K562 (cell line): ENCODE measurements around the gene IFT122. TPM values are rescaled to one million over a fixed set of nuclear protein-coding genes. Genes with fewer than 3 reads are reported as not detected.

Experiments used
- ATAC-seq: fragments of 200-7000 bp; cut with Tn5 transposase; 3 replicates; pipeline ENCODE4 v1.9.1; 2020; ENCODE audit warnings: moderate library complexity
- BruUV-seq: library from RNA; stranded (reverse); fragments of 400-500 nt; replicated peaks from 2 replicates; lab custom pipeline; 2021; lab: Mats Ljungman, UMichigan
- CTCF ChIA-PET: fragments of 300-600 bp; formaldehyde crosslinking; extraction: SDS; loops from one replicate; lab custom pipeline; 2021; ENCODE audit warnings: low intra/inter-chr PET ratio; lab: Yijun Ruan, JAX
- POLR2A ChIA-PET: fragments of 300-600, 350-650 bp; sonication (Branson Sonifier 250); formaldehyde crosslinking; extraction: SDS; loops from one replicate; lab custom pipeline; 2021; ENCODE audit warnings: antibody characterized with exemption, inconsistent platforms; lab: Yijun Ruan, JAX
- DNase-seq, 4 experiments: peaks; one replicate each; pipeline versions ENCODE4 v3.0.0 to v3.0.0-alpha.2; 2011 to 2018; ENCODE audit warnings: low spot score in 3 of 4, mixed read lengths in 3 of 4; ENCODE audit errors: extremely low read depth in 1 of 4
- FAIRE-seq: peaks from 2 replicates; lab custom pipeline; 2011; peaks lifted over from hg19 to GRCh38; lab: Jason Lieb, UNC
- H2AFZ ChIP-seq: 2 replicates; pipeline ENCODE4 v1.6.0; 2011; ENCODE audit warnings: low read depth, low read length, control low read depth, inconsistent platforms
- H3K27ac ChIP-seq: fragments of 200-600 bp; 3 replicates; pipeline ENCODE4 v1.8.0; 2011; ENCODE audit warnings: low read depth, mild to moderate bottlenecking, control low read depth, inconsistent platforms, low read length, moderate library complexity, mixed read lengths; ENCODE audit errors: extremely low read depth
- H3K27me3 ChIP-seq, 2 experiments: fragments of 300-600 bp in 1 of 2; 2 replicates in 1 of 2; 3 replicates in 1 of 2; pipeline versions ENCODE4 v1.6.0 to v1.8.0; 2011; ENCODE audit warnings: inconsistent platforms in 2 of 2, low read length in 2 of 2, mild to moderate bottlenecking in 1 of 2, mixed read lengths in 1 of 2, moderate library complexity in 1 of 2; ENCODE audit not compliant: control insufficient read depth in 2 of 2, insufficient read depth in 2 of 2
- H3K36me3 ChIP-seq: fragments of 300-600 bp; 3 replicates; pipeline ENCODE4 v1.8.0; 2011; ENCODE audit warnings: mild to moderate bottlenecking, low read length, inconsistent platforms; ENCODE audit not compliant: control insufficient read depth, insufficient read depth
- H3K4me1 ChIP-seq, 2 experiments: fragments of 200-600 bp in 1 of 2; replicated peaks in 1 of 2; 2 replicates in 1 of 2; 3 replicates in 1 of 2; pipeline versions ENCODE4 v1.5.1 to v1.8.0; 2011; ENCODE audit warnings: inconsistent platforms in 2 of 2, low read length in 2 of 2, mild to moderate bottlenecking in 1 of 2, mixed read lengths in 1 of 2, moderate library complexity in 1 of 2; ENCODE audit not compliant: control insufficient read depth in 2 of 2, insufficient read depth in 2 of 2
- H3K4me2 ChIP-seq: 2 replicates; pipeline ENCODE4 v1.6.1; 2011; ENCODE audit warnings: low read length, control low read depth, inconsistent platforms, mixed read lengths; ENCODE audit not compliant: insufficient read depth
- H3K4me3 ChIP-seq: fragments of 200-600 bp; sonication (generic), shearing (Covaris generic); 2 replicates; pipeline ENCODE4 v1.5.1; 2016; ENCODE audit warnings: control low read depth, inconsistent platforms
- H3K79me2 ChIP-seq: fragments of 200-600 bp; 3 replicates; pipeline ENCODE4 v1.8.0; 2011; ENCODE audit warnings: low read length, inconsistent platforms; ENCODE audit not compliant: control insufficient read depth, insufficient read depth
- H3K9ac ChIP-seq, 2 experiments: 2 replicates each; pipeline versions ENCODE4 v1.6.0 to v1.6.1; 2011; ENCODE audit warnings: low read depth in 2 of 2, low read length in 2 of 2, control low read depth in 1 of 2, inconsistent platforms in 1 of 2, mild to moderate bottlenecking in 1 of 2, mixed read lengths in 1 of 2; ENCODE audit not compliant: insufficient read depth in 1 of 2
- H3K9me1 ChIP-seq: one replicate; pipeline ENCODE4 v1.6.0; 2011; ENCODE audit warnings: inconsistent platforms, mild to moderate bottlenecking, low read length, moderate library complexity; ENCODE audit not compliant: control insufficient read depth, insufficient read depth
- H3K9me3 ChIP-seq: replicated peaks from 2 replicates; pipeline ENCODE4 v1.5.1; 2011; ENCODE audit warnings: low read depth, low read length, inconsistent platforms; ENCODE audit not compliant: control insufficient read depth, insufficient read depth
- H4K20me1 ChIP-seq: replicated peaks from 2 replicates; pipeline ENCODE4 v1.6.1; 2011; ENCODE audit warnings: low read length, inconsistent platforms, mixed read lengths; ENCODE audit not compliant: control insufficient read depth, insufficient read depth
- REST ChIP-seq, 2 experiments: fragments of 450-650 bp; formaldehyde crosslinking in 1 of 2; IDR thresholded peaks; 2 replicates each; pipeline versions ENCODE4 v1.4.0 to v1.6.1; 2014 to 2020; ENCODE audit warnings: mild to moderate bottlenecking in 2 of 2, borderline replicate concordance in 1 of 2, low read depth in 1 of 2
- ZNF644 ChIP-seq: fragments of 200-800 bp; sonication (Bioruptor generic); IDR thresholded peaks from 2 replicates; pipeline ENCODE4 v1.6.1; 2016; ENCODE audit warnings: low read depth, missing genetic modification characterization, missing compliant biosample characterization
- WGBS: fragments of 100-300 bp; shearing (Covaris generic); methylation state at CpG from one replicate; pipeline ENCODE4 v1.1.6; 2016; ENCODE audit warnings: low coverage, mixed read lengths; ENCODE audit not compliant: insufficient coverage; ENCODE audit errors: missing lambda C conversion rate; 5-methylcytosine and 5-hydroxymethylcytosine counted together
- in situ Hi-C: fragments of 300-500 bp; cut with MboI; formaldehyde crosslinking; loops from 4 replicates; pipeline ENCODE4 v1.15.0; 2018; ENCODE audit warnings: inconsistent platforms, mixed read lengths
- intact Hi-C: fragments of 100-400 bp; cut with micrococcal nuclease; formaldehyde crosslinking; loops from 2 replicates; pipeline ENCODE4 v1.14.2; 2022
- polyA plus RNA-seq, 8 experiments: library from polyadenylated mRNA; depleted of rRNA in 4 of 8; stranded (reverse) in 5 of 8; unstranded in 3 of 8; fragments of >200 nt; fragmentation: Nextera tagmentation in 2 of 8; fragmentation: Illumina TruSeq in 1 of 8; extraction: Ambion mirVana in 2 of 8; extraction: Trizol in 1 of 8; gene quantifications; 2 replicates each; pipeline versions ENCODE4 v1.2.1 to v1.2.3, GENCODE V29; 2011 to 2014; ENCODE audit warnings: inconsistent platforms in 1 of 8, missing spikeins in 1 of 8
- total RNA-seq, 7 experiments: library from RNA; depleted of rRNA in 6 of 7; stranded (reverse); fragments of >200 nt in 6 of 7; fragmentation: Illumina TruSeq in 2 of 7; extraction: Trizol in 2 of 7; gene quantifications; 2 replicates each; pipeline versions ENCODE4 v1.2.1 to v1.2.3, GENCODE V29; 2011 to 2021; ENCODE audit warnings: low replicate concordance in 1 of 7

Gene IFT122
- total and polyA plus RNA-seq, 9 of the 15 experiments (the other 6 are each of a cell fraction or from before 2014, with no cell fraction given) = 2.4 to 11.5 (median 7.7) TPM

GRCh38 chr3:129460155-129460554 is 20.1 kb downstream of the IFT122 start:
- intact Hi-C loops = no loop called here
- POLR2A ChIA-PET = interaction anchor here (0.7 to 0.9 kb wide), 2 partner anchors 11 to 12 kb away, joined by 3 read pairs; no protein-coding TSS in a partner anchor

More at GRCh38 chr3:129460155-129460554, 20.1 kb downstream of the IFT122 start:
- no peaks in the 10 kb centered on the region for H3K9me1 ChIP-seq
- H2AFZ ChIP-seq = no peak overlapping the region; the same call in 1 of the 2 replicates
- no peak overlapping the region for H3K4me3 ChIP-seq
- 78% methylated on average over 2 of the region's 3 CpGs for WGBS
- no TSS peak for BruUV-seq
- H3K27me3 ChIP-seq = no peaks in the 10 kb centered on the region
- DNase-seq (no peak), ATAC-seq (no peak), FAIRE-seq (no peak)
- CTCF ChIA-PET = no interaction called here
- peak overlapping the region; percentile 99 for H3K27ac ChIP-seq
- no peak overlapping the region for H3K4me2 ChIP-seq
- peaks cover 14 to 39% of the 10 kb centered on the region in 2 experiments for H3K4me1 ChIP-seq
- H3K36me3 ChIP-seq = peaks cover 4% of the 10 kb centered on the region; the same call in 2 of the 3 replicates
- no peaks in the 10 kb centered on the region for H3K79me2 ChIP-seq
- in situ Hi-C loops = no loop called here
- TF ChIP-seq REST (IDR thresholded peaks at IDR 0.05; ENCODE audit: borderline replicate concordance) (no peak), REST (CRISPR knock-in tag; IDR thresholded peaks at IDR 0.05; ENCODE audit: low read depth) (no peak), ZNF644 (tag) (peak; percentile 12; the same call in 1 of the 2 replicates)
- H3K9ac ChIP-seq = no peak overlapping the region
- no peaks in the 10 kb centered on the region for H4K20me1 ChIP-seq
- H3K9me3 ChIP-seq = no peaks in the 10 kb centered on the region
